Heart left ventricle (tissue), 16 donors: ENCODE data around the gene MSMB. TPM values are rescaled to one million over a fixed set of nuclear protein-coding genes. Genes with fewer than 3 reads are reported as not detected.
"Not testable (repeated sequence)": the region's sequence is repeated elsewhere in the genome, so short reads cannot be mapped to it uniquely, and the experiment has no call there.

Experiments
- ATAC-seq, 4 donors: fragments of 200-7000 bp; cut with Tn5 transposase; one replicate each; pipeline ENCODE4 v1.9.1; 2020 to 2022; ENCODE audit warnings: moderate library complexity in 4 of 4, mild to moderate bottlenecking in 3 of 4, moderate number of reproducible peaks in 1 of 4
- DNase-seq, 5 donors: peaks; one replicate each; pipeline ENCODE4 v3.0.0-alpha.2; 2020
- H3K27ac ChIP-seq, 12 donors: fragments of 200-600 bp; sonication (generic) in 4 of 12; one replicate each; pipeline versions ENCODE4 v1.5.0 to v1.8.0; 2016 to 2022; ENCODE audit warnings: mild to moderate bottlenecking in 2 of 12
- H3K27me3 ChIP-seq, 9 donors: fragments of 200-600 bp; sonication (generic) in 2 of 9; one replicate each; pipeline versions ENCODE4 v1.5.1 to v1.8.0; 2016 to 2022; ENCODE audit warnings: mild to moderate bottlenecking in 3 of 9
- H3K36me3 ChIP-seq, 9 donors: fragments of 200-600 bp; sonication (generic) in 2 of 9; one replicate each; pipeline versions ENCODE4 v1.5.0 to v1.8.0; 2018 to 2022; ENCODE audit warnings: mild to moderate bottlenecking in 2 of 9
- H3K4me1 ChIP-seq, 12 donors: fragments of 200-600 bp; sonication (generic) in 4 of 12; one replicate each; pipeline versions ENCODE4 v1.5.0 to v1.8.0; 2016 to 2022; ENCODE audit warnings: mild to moderate bottlenecking in 3 of 12
- H3K4me3 ChIP-seq, 12 donors: fragments of 200-600 bp; sonication (generic) in 4 of 12; one replicate each; pipeline versions ENCODE4 v1.5.0 to v1.8.0; 2017 to 2022; ENCODE audit warnings: mild to moderate bottlenecking in 9 of 12, moderate library complexity in 4 of 12
- H3K9me3 ChIP-seq, 12 donors: fragments of 200-600 bp; sonication (generic) in 4 of 12; one replicate each; pipeline versions ENCODE4 v1.5.0 to v1.8.0; 2016 to 2022; ENCODE audit warnings: mild to moderate bottlenecking in 1 of 12
- POLR2A ChIP-seq, 2 donors: fragments of 450-650 bp; IDR thresholded peaks; one replicate each; pipeline ENCODE4 v1.6.1; 2017; ENCODE audit warnings: antibody characterized with exemption in 2 of 2, mild to moderate bottlenecking in 2 of 2, moderate library complexity in 2 of 2
- WGBS, 4 donors: extraction: QIAGEN DNeasy Blood & Tissue Kit in 2 of 4; methylation state at CpG; one replicate each; pipeline versions ENCODE4 v1.1.5 to v1.1.7; 2013 to 2018; 5-methylcytosine and 5-hydroxymethylcytosine counted together
- intact Hi-C, 10 donors: fragments of 100-400 bp; cut with DNase I; formaldehyde crosslinking; loops; one replicate each; pipeline versions ENCODE4 v1.11.1 to v1.14.2; 2022
- polyA plus RNA-seq, 2 donors: library from polyadenylated mRNA; stranded (reverse); fragments of 200-250 nt; gene quantifications; one replicate each; pipeline ENCODE4 v1.2.3, GENCODE V29; 2013
- total RNA-seq, 9 donors: library from RNA; depleted of rRNA in 2 of 9; stranded (reverse); fragments of >200 nt in 2 of 9; fragmentation: NEBNext Ultra II Directional in 3 of 9; extraction: Animal tissue kit (Norgen Biotek cat#: 25700) in 3 of 9; gene quantifications; one replicate each; pipeline versions ENCODE4 v1.1.0 to v1.2.4, GENCODE V29; 2016 to 2023
- TF ChIP-seq, protein P1 (sequence below), 12 donors: fragments of 200-600 bp; sonication (generic) in 4 of 12; IDR thresholded peaks; one replicate each; pipeline versions ENCODE4 v1.5.0 to v1.8.0; 2018 to 2022; ENCODE audit warnings: antibody characterized with exemption in 12 of 12, mild to moderate bottlenecking in 5 of 12
- donor health status: ischemic (EF 13 %, LVEDD 7.1; RV severe dilation, severe dysfunction).
- donor health status: healthy with polysubstance abuse.
- donor health status: DM: no; HTN: yes; CAD: no.
- donor health status: DM: no; HTN: no; CAD: no.
- donor health status: ischemic (EF 25% LVEDD 6.9; RV normal size, moderate dysfunction).
- donor health status: ischemic (EF 25% LVEDD 5.7; RV mildly dilated, moderate dysfunction).
- donor health status: healthy.
- donor health status: DM: yes; HTN: yes; CAD: no.
- donor health status: ischemic (EF 35%, LVEDD 5.7; RV mildly dilated, moderate dysfunction).
- donor health status: nonischemic (EF 11% LVEDD 7.7; RV severe dilation, severe dysfunction).
- donor health status: DM: yes; HTN: yes; CAD: no.
- donor health status: PGD.
- donor health status: ischemic (EF 29% LVEDD 5.4; RV normal size, mild dysfunction).
- donor health status: nonischemic (EF 23%, LVEDD 6.1; RV moderate dilation, normal function).

The MSMB gene
- total and polyA plus RNA-seq, 11 donors: not detected

DNA sequence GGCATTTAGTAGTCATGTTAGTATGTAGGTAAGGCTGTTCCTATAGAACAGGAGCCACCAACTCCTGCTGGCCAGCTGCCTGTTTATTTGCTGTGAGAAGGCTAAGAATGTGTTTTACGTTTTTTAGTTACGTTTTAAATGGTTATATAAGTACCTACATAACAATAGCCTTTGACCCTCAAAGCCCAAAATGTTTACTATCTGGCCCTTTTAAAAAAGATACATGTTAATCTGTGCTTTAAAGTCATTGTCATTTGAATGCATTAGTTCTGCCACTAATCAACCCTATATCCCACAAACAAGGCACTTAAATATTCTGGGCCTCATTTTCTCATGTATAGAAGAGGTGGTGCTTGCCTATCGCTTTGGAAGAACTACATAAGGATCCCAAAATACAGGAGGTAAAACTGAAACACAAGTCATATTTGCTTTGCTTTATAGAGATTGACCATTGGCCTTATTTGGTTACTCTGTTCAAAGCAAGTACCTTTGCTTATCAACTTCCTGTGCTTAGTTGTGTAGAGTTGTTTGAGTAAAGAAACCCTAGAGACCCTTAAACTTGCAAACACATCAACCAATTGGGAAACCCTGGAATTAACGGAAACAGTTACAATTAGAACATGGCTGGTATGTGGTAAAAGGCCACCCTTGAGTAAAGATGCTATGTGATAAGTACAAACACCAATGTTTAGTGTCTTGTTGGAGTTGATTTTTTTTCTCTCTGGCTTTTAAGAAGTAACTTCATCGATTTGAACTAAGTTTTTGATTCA, 47.9 kb downstream of the MSMB start:
- H3K36me3 ChIP-seq: peaks cover 0 to 76% (median 66%) of the 10 kb centered on the region in 9 donors

DNA sequence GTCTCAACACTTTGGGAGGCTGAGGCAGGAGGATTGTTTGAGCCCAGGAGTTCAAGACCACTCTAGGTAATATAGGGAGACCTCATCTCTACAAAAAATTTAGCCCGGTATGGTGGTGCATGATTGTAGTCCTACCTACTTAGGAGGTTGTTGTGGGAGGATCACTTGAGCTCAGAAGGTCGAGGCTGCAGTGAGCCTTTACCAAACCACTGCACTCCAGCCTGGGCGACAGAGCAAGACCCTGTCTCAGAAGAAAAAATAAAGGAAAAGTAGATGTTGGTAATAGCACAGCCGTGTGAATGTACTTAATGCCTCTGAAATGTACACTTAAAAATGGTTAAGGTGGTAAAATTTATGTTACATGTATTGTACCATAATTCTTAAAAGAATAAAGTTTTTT, 48.5 kb downstream of the MSMB start:
- Histone ChIP-seq H3K4me3 (no peak overlapping the region), H3K4me1 (no peaks in the 10 kb centered on the region), H3K27me3 (no peaks in the 10 kb centered on the region), H3K9me3 (no peaks in the 10 kb centered on the region), H3K27ac (no peak overlapping the region), H3K36me3 (peaks cover 0 to 76% (median 60%) of the 10 kb centered on the region in 9 donors)
- WGBS, 4 donors: 95 to 97% (median 96%) methylated on average over 4 of the region's 4 CpGs
- intact Hi-C loops: no loop called here
- DNase-seq: no peak
- ATAC-seq: no peak
- no peak for TF ChIP-seq POLR2A (IDR thresholded peaks at IDR 0.05)
- TF ChIP-seq, protein P1, sequence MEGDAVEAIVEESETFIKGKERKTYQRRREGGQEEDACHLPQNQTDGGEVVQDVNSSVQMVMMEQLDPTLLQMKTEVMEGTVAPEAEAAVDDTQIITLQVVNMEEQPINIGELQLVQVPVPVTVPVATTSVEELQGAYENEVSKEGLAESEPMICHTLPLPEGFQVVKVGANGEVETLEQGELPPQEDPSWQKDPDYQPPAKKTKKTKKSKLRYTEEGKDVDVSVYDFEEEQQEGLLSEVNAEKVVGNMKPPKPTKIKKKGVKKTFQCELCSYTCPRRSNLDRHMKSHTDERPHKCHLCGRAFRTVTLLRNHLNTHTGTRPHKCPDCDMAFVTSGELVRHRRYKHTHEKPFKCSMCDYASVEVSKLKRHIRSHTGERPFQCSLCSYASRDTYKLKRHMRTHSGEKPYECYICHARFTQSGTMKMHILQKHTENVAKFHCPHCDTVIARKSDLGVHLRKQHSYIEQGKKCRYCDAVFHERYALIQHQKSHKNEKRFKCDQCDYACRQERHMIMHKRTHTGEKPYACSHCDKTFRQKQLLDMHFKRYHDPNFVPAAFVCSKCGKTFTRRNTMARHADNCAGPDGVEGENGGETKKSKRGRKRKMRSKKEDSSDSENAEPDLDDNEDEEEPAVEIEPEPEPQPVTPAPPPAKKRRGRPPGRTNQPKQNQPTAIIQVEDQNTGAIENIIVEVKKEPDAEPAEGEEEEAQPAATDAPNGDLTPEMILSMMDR (IDR thresholded peaks at IDR 0.05): no peak

More for the DNA sequence above, 47.9 kb downstream of the MSMB start:
- DNase-seq: no peak
- Histone ChIP-seq H3K9me3 (no peaks in the 10 kb centered on the region), H3K4me3 (no peak overlapping the region), H3K4me1 (no peaks in the 10 kb centered on the region), H3K27ac (no peak overlapping the region), H3K27me3 (no peaks in the 10 kb centered on the region)
- ATAC-seq: no peak
- TF ChIP-seq, protein P1 (IDR thresholded peaks at IDR 0.05): no peak
- TF ChIP-seq POLR2A (IDR thresholded peaks at IDR 0.05): no peak
- 88 to 92% (median 90%) methylated on average over 5 of the region's 5 CpGs for WGBS, 4 donors
- intact Hi-C loops: no loop called here

DNA sequence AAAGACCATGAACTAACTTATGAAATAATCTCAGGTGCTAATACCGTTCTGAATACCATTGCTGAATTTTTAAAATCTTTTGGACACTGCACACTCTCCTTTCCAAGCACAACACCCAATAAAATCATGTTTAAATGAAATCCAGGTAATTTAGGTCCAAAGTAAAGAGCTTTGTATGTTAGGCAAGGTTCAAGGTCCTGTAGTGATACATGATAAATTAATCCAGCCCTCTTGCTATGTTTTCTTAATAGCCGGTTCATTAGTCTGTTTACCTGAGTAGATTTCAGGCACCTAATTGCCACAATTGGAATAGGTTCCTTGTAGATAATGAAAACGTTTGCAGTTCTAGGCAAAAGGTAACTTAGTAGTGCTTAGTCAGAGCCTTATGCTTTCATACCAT, 60.5 kb downstream of the MSMB start:
- H3K4me3 ChIP-seq, ATAC-seq, H3K27ac ChIP-seq, H3K4me1 ChIP-seq, DNase-seq, H3K27me3 ChIP-seq, H3K9me3 ChIP-seq, intact Hi-C loops: not testable (repeated sequence)
- peaks cover 0 to 83% (median 48%) of the 10 kb centered on the region in 9 donors for H3K36me3 ChIP-seq
- 67 to 83% (median 73%) methylated on average over 3 of the region's 3 CpGs for WGBS, 4 donors

DNA sequence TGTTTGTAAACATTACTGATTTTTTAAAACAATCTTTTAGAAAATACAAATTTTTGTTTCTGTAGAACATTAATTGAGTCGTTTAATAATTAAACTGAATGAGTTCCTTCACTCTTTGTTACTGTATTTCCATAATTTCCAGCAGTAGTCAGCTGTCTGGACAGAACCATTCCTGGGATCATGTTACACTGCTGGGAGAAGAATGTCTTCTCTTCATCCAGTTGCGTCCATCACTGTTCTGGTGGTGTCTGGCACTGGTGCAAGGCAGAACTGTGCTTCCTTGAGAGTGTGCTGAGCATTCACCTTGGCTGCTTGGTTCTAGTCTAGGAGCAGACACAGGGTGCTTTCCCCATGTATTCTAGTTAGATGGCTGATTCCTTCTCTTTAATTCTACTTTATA, 61.6 kb downstream of the MSMB start:
- H3K4me1 ChIP-seq, ATAC-seq, H3K27ac ChIP-seq, H3K9me3 ChIP-seq, H3K4me3 ChIP-seq, DNase-seq, intact Hi-C loops, H3K27me3 ChIP-seq: not testable (repeated sequence)
- WGBS, 4 donors: 70 to 80% (median 75%) methylated on average over 2 of the region's 2 CpGs
- peaks cover 0 to 80% (median 47%) of the 10 kb centered on the region in 9 donors for H3K36me3 ChIP-seq

- H3K27ac ChIP-seq, H3K4me1 ChIP-seq, H3K27me3 ChIP-seq, intact Hi-C loops, H3K9me3 ChIP-seq, H3K4me3 ChIP-seq: not testable (repeated sequence)
- ATAC-seq (peak in 3 of 4 donors; percentile 62 to 80 (median 71)), DNase-seq (peak in 2 of 5 donors; percentile 30 to 36)
- H3K36me3 ChIP-seq: peaks cover 0 to 77% (median 40%) of the 10 kb centered on the region in 9 donors
- 71 to 83% (median 75%) methylated on average over 5 to 6 of the region's 6 CpGs for WGBS, 4 donors
- TF ChIP-seq, protein P1 (IDR thresholded peaks at IDR 0.05): peak in 10 of 12 donors; percentile 15 to 50 (median 35)
Observed at GRCh38 chr10:45983538-45984186, 62.4 kb downstream of the MSMB start.
